Osteoblast (primary cell): Measurements from ENCODE around the gene COPS8. TPM values are rescaled to one million over a fixed set of nuclear protein-coding genes. Genes with fewer than 3 reads are reported as not detected.
A peak's percentile ranks its signal among the peaks of the same experiment; 100 is the strongest.

Experiments
- DNase-seq: peaks from one replicate; pipeline ENCODE4 v3.0.0; 2011; ENCODE audit warnings: low spot score, mixed read lengths; ENCODE audit not compliant: insufficient read length; ENCODE audit errors: missing footprints
- H2AFZ ChIP-seq: 2 replicates; pipeline ENCODE4 v1.6.0; 2011; ENCODE audit warnings: mild to moderate bottlenecking, low read length
- H3K27ac ChIP-seq: 2 replicates; pipeline ENCODE4 v1.5.1; 2011; ENCODE audit warnings: mild to moderate bottlenecking, low read depth, low read length, moderate library complexity
- H3K27me3 ChIP-seq: 2 replicates; pipeline ENCODE4 v1.6.0; 2012; ENCODE audit warnings: mild to moderate bottlenecking, control low read depth, inconsistent platforms, low read length, moderate library complexity; ENCODE audit not compliant: insufficient read depth
- H3K36me3 ChIP-seq: 2 replicates; pipeline ENCODE4 v1.5.1; 2011; ENCODE audit warnings: mild to moderate bottlenecking, low read length, control low read depth, moderate library complexity; ENCODE audit not compliant: insufficient read depth
- H3K4me1 ChIP-seq: 2 replicates; pipeline ENCODE4 v1.5.1; 2011; ENCODE audit warnings: mild to moderate bottlenecking, low read length, control low read depth, moderate library complexity; ENCODE audit not compliant: insufficient read depth
- H3K4me2 ChIP-seq: 2 replicates; pipeline ENCODE4 v1.6.0; 2011; ENCODE audit warnings: mild to moderate bottlenecking, low read length; ENCODE audit not compliant: insufficient read depth
- H3K4me3 ChIP-seq: fragments of 200-600 bp; sonication (generic); 3 replicates; pipeline ENCODE4 v1.5.1; 2012; ENCODE audit warnings: mild to moderate bottlenecking, low read length, inconsistent platforms; ENCODE audit not compliant: insufficient read depth
- H3K79me2 ChIP-seq: 2 replicates; pipeline ENCODE4 v1.6.0; 2012; ENCODE audit warnings: mild to moderate bottlenecking, low read length, control low read depth, inconsistent platforms; ENCODE audit not compliant: insufficient read depth
- H3K9me3 ChIP-seq: 2 replicates; pipeline ENCODE4 v1.5.1; 2011; ENCODE audit warnings: low read depth, low read length, control low read depth
- H4K20me1 ChIP-seq: 2 replicates; pipeline ENCODE4 v1.6.0; 2012; ENCODE audit warnings: mild to moderate bottlenecking, low read length, control low read depth; ENCODE audit not compliant: insufficient read depth
- total RNA-seq: library from RNA; depleted of rRNA; stranded (reverse); fragments of >200 nt; gene quantifications from 2 replicates; pipeline ENCODE4 v1.2.3, GENCODE V29; 2012
- TF ChIP-seq, protein P1 (sequence below): IDR thresholded peaks from 2 replicates; pipeline ENCODE4 v1.5.1; 2011; ENCODE audit warnings: mild to moderate bottlenecking, low read depth, low read length, moderate library complexity; ENCODE audit errors: extremely low read depth

Gene COPS8
- total RNA-seq, 1 donor = 91.2 TPM

- Histone ChIP-seq H2AFZ (no peak overlapping the region), H3K9me3 (no peaks in the 10 kb centered on the region), H3K4me1 (peaks cover 33% of the 10 kb centered on the region), H4K20me1 (no peaks in the 10 kb centered on the region), H3K27me3 (no peaks in the 10 kb centered on the region), H3K36me3 (no peaks in the 10 kb centered on the region), H3K27ac (no peak overlapping the region), H3K4me2 (no peak overlapping the region), H3K4me3 (no peak overlapping the region), H3K79me2 (no peaks in the 10 kb centered on the region)
- TF ChIP-seq, protein P1, sequence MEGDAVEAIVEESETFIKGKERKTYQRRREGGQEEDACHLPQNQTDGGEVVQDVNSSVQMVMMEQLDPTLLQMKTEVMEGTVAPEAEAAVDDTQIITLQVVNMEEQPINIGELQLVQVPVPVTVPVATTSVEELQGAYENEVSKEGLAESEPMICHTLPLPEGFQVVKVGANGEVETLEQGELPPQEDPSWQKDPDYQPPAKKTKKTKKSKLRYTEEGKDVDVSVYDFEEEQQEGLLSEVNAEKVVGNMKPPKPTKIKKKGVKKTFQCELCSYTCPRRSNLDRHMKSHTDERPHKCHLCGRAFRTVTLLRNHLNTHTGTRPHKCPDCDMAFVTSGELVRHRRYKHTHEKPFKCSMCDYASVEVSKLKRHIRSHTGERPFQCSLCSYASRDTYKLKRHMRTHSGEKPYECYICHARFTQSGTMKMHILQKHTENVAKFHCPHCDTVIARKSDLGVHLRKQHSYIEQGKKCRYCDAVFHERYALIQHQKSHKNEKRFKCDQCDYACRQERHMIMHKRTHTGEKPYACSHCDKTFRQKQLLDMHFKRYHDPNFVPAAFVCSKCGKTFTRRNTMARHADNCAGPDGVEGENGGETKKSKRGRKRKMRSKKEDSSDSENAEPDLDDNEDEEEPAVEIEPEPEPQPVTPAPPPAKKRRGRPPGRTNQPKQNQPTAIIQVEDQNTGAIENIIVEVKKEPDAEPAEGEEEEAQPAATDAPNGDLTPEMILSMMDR = no peak
- no peak for DNase-seq
Measured at GRCh38 chr2:237139123-237139675, 53.5 kb downstream of the COPS8 start.

DNA sequence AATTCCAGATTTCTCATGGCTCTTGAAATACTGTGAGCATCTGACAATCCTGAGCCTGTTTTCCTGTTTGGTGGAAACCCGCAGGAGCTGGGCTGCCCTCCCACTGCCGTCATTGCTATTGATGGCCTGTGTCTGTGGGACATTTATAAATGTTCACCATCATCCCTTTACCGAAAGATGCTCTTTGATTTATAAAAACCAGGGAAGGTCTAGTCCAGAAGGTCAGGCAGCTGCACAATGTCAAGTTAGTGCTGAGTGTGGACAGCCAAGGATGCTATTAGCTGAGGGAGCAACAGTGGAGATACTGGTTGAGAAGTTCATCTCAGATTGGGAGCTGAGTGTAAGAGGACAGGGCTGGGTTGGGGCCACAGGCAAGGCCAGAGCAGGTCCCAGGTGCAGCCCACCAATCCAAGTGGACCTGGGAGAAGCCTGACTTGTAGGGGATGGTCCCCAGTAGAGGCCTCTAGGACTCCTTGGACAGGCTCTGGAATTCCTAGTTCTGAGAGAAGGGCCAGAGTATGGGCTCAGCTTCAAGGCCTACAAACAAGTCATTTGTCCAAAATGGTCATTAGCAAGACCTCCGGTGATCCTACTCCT, 55.1 kb downstream of the COPS8 start:
- Histone ChIP-seq H3K4me3 (no peak overlapping the region), H3K4me1 (peaks cover 35% of the 10 kb centered on the region), H3K27ac (peak overlapping the region; percentile 89), H3K4me2 (no peak overlapping the region), H2AFZ (no peak overlapping the region), H3K9me3 (no peaks in the 10 kb centered on the region), H3K27me3 (no peaks in the 10 kb centered on the region), H4K20me1 (no peaks in the 10 kb centered on the region), H3K36me3 (no peaks in the 10 kb centered on the region), H3K79me2 (no peaks in the 10 kb centered on the region)
- TF ChIP-seq, protein P1 = no peak
- no peak for DNase-seq

GRCh38 chr2:237141571-237142051, 55.9 kb downstream of the COPS8 start:
- Histone ChIP-seq H3K9me3 (peaks cover 5% of the 10 kb centered on the region), H3K4me3 (no peak overlapping the region), H3K4me1 (peaks cover 35% of the 10 kb centered on the region), H3K4me2 (no peak overlapping the region), H3K27ac (peak overlapping the region; percentile 89), H3K27me3 (no peaks in the 10 kb centered on the region), H2AFZ (peak overlapping the region; percentile 27), H4K20me1 (no peaks in the 10 kb centered on the region), H3K36me3 (no peaks in the 10 kb centered on the region), H3K79me2 (no peaks in the 10 kb centered on the region)
- TF ChIP-seq, protein P1 = no peak
- DNase-seq = peak; percentile 84

DNA sequence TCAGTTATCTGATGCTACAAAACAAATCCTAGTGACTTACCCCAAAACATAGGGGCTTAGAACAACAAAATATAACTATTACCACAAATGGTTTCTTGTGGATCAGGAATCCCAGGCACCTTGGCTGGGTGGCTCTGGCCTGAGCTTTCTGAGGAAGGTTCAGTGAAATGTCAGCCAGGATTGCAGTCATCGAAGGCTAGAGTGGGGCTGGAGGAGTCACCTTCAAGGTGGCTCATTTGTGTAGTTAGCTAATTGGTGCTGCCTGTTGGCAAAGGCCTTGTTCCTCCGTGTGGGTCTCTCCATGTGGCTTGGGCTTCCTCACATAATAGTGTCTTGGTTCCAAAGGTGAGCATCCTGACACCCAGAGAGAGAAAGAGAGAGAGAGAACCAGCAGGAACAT, 57.4 kb downstream of the COPS8 start:
- H3K4me2 ChIP-seq = no peak overlapping the region
- no peaks in the 10 kb centered on the region for H3K27me3 ChIP-seq
- TF ChIP-seq, protein P1 = no peak
- H3K4me1 ChIP-seq = peaks cover 35% of the 10 kb centered on the region
- no peaks in the 10 kb centered on the region for H4K20me1 ChIP-seq
- H3K4me3 ChIP-seq = no peak overlapping the region
- no peak overlapping the region for H2AFZ ChIP-seq
- H3K27ac ChIP-seq = peak overlapping the region; percentile 89
- no peaks in the 10 kb centered on the region for H3K79me2 ChIP-seq
- no peak for DNase-seq
- no peaks in the 10 kb centered on the region for H3K36me3 ChIP-seq
- H3K9me3 ChIP-seq = peaks cover 9% of the 10 kb centered on the region
